Stimulated activated CD8-positive, alpha-beta memory T cell treated with anti-CD3 and anti-CD28 coated beads, Interleukin-7, amount 100 ng/mL, for 48 hours (primary cell): ENCODE data around the gene WDFY3.

Source experiments
- DNase-seq, 2 donors: peaks; one replicate each; pipeline ENCODE4 v3.0.0-alpha.2; 2020; ENCODE audit warnings: low read depth in 1 of 2; ENCODE audit errors: extremely low read depth in 1 of 2

WDFY3 gene

DNA sequence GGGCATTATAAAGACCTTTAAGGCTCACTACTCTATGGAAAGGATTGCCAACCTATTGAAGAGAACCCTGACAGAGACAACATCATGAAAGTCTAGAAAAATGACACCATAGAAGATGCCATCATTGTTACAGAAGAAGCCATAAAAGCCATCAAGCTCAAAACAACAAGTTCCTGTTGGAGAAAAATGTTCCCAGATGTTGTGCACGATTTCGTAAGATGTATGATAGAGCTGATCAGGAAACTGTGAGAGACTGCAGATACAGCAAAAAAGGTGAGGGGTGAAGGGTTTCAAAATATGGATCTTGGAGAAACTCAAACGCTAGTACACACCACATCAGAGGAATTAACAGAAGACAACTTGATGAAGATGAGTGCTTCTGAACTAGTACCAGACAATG is 53.3 kb downstream of the WDFY3 start:
- DNase-seq: no peak

DNA sequence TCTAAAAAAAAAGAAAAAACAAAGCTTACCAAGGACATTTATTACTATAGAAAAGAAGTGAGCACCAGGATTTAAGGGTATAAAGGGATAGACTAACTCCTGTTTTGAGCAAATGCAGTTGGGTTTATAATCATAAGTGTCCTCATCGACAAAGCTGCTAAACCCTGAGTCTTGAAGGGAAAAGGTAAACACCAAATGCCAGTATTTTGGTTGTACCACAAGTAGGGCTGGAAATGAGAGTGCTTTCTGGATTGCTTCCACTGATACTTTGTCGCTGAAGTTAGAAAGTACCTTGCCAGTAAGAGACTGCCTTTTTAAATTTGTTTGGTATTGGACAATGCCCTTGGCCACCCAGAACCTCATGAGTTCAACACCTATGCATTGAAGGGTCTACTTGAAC is 53.7 kb downstream of the WDFY3 start:
- DNase-seq: no peak

GRCh38 chr4:84908876-84909275 is 57.6 kb downstream of the WDFY3 start:
- no peak for DNase-seq

DNA sequence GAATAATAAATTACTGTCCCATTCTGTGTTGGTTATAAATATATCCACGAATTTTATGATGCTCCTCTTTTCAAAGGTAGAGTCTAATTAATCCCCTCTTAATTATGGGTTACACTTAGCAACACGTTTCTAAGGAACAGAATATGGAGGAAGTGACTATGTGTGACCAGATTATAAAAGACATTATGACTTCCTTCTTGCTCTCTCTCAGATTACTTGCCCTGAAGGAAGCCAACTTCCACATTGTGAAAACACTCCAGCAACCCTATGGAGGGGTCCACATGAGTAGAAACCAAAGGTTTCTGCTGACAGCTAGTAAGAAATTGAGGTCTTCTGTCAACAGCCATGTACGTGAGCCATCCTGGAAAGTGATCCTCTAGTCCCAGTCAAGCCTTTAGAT is 59.3 kb downstream of the WDFY3 start:
- no peak for DNase-seq

GRCh38 chr4:84905646-84906045 is 60.8 kb downstream of the WDFY3 start:
- DNase-seq: no peak

DNA sequence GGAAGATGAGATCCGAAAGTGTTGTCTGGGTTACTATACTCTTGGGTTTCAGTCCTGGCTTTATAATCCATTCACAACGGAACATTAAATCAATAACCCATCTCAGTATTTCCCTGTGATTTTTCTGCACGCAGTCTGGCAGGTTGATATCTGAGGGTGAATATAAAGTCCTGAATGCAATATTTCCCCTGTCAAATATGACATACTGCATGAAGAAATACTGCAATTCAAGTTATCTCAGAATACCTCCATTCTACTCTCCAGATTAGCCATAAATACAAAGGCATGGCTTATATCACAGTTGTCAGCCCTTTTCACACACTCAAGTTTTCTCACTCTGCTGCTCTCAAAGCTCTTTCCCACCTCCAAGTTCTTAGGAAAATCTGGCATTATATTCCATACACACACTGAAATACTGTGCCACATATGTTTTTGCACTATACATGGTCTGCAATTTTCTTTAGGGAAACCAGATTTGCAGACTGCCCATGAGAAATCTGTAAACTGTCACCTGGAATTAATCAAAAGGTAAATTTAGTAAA is 64.7 kb downstream of the WDFY3 start:
- no peak for DNase-seq

GRCh38 chr4:84901173-84901572 is 65.3 kb downstream of the WDFY3 start:
- no peak for DNase-seq

DNA sequence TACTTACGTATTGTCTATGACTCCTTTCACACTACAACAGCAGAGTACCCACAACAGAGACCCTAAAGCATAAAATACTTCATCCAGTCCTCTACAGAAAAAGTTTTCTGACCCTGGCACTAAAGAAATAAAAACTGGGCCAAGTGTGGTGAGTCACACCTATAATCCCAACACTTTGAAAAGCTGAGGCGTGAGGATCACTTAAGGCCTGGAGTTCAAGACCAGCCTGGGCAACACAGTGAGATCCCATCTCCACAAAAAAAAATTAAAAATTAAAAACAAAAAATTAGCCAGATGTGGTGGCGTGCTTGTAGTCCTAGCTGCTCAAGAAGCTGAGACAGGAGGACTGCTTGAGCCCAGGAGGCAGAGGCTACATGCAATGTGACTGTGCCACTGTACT is 66.9 kb downstream of the WDFY3 start:
- no peak for DNase-seq

GRCh38 chr4:84897516-84897915 is 69.0 kb downstream of the WDFY3 start:
- no peak for DNase-seq

GRCh38 chr4:84895283-84895682 is 71.2 kb downstream of the WDFY3 start:
- DNase-seq: no peak

DNA sequence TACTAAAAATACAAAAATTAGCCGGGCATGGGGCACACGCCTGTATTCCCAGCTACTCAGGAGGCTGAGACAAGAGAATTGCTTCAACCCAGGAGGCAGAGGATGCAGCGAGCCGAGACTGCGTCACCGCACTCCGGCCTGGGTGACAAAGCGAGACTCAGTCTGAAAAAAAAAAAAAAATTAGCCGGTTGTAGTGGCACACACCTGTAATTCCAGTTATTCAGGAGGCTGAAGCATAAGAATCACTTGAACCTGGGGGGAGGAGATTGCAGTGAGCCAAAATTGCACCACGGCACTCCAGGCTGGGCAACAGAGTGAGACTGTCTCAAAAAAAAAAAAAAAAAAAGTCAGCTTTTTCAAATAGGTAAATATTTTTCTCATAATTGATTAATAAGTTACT is 71.9 kb downstream of the WDFY3 start:
- no peak for DNase-seq

GRCh38 chr4:84892950-84893349 is 73.5 kb downstream of the WDFY3 start:
- no peak for DNase-seq

GRCh38 chr4:84887824-84888223 is 78.7 kb downstream of the WDFY3 start:
- DNase-seq: no peak

DNA sequence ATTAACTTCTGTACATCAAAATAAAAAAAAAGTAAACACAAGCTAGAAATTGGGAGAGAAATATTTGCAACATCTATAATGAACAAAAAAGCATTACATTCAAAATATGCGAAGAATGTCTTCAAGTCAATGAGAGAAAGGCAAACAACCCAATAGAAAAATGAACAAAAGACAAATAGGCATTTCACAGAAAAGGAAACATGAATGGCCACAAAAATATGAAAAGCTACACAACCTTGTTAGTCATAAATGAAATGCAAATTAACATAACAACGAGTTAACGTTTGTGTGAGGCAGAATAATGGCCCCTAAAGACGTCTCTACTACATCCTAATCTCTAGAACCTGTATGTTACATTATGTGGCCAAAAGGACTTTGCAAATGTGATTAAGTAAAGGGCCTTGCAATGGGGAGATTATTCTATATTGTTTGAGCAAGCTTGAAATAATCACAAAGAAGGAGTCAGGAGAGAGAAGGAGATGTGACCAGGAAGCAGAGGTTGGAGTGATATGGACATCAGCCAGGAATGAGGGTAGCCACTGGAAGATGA is 86.8 kb downstream of the WDFY3 start:
- no peak for DNase-seq

DNA sequence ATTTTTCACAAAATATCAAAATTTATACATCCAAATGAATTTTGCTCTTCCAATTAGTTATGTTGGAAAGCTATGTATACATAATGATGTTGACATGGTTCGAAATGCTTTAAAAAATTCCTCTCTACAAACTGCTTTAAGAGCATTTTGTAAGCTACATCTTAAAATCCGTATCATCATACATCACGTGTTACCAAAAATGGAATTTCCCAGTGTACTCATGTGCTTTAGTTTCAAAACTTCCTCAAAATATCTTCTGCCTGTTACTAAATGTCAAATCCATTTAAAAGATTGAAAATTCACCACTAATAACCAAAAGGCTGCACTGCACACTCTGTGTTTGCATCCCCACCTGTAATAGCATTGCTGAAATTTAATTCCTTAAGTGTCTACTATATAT is 87.9 kb downstream of the WDFY3 start:
- DNase-seq: no peak

DNA sequence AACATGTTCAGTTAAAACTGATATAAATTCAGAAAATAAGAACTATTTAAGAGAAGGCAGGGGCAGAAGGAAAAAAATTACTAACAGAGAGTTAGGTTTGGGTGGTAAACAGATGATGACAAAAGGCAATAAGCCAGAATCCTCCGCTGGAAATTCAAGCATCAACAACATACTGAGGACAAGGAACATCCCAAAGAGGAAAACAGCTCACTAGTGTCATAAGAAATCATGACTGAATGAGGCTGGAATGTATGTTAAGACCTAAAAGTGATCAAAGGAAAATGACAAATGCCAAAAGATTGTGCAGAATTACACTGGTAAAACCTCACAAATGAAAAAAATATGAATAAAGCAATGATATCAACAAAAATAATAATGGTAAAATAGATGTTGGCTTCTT is 88.4 kb downstream of the WDFY3 start:
- DNase-seq: no peak

- DNase-seq: no peak
Measured at GRCh38 chr4:84877051-84877833, 89.2 kb downstream of the WDFY3 start.

GRCh38 chr4:84875636-84876371 is 90.7 kb downstream of the WDFY3 start:
- no peak for DNase-seq

GRCh38 chr4:84874619-84875018 is 91.9 kb downstream of the WDFY3 start:
- no peak for DNase-seq

GRCh38 chr4:84870398-84871163 is 95.9 kb downstream of the WDFY3 start:
- DNase-seq: no peak

GRCh38 chr4:84866295-84866694 is 100.2 kb downstream of the WDFY3 start:
- no peak for DNase-seq
